ENCODE results near the gene CXorf66.
"Not testable (repeated sequence)": the region's sequence is repeated elsewhere in the genome, so short reads cannot be mapped to it uniquely, and the experiment has no call there.

Gene CXorf66

GRCh38 chrX:139930401-139930800 lies 34.9 kb downstream of the CXorf66 start:
- no peak for DNase-seq (ENCODE audit: low read depth in 2 of 2, low spot score in 1 of 2)

GRCh38 chrX:139929876-139930275 lies 35.4 kb downstream of the CXorf66 start:
- no peak for DNase-seq (ENCODE audit: low read depth in 2 of 2, low spot score in 1 of 2)

- no peak for DNase-seq (ENCODE audit: low read depth in 2 of 2, low spot score in 1 of 2)
Measured at GRCh38 chrX:139924696-139925095, 40.6 kb downstream of the CXorf66 start.

GRCh38 chrX:139924069-139924695 lies 41.1 kb downstream of the CXorf66 start:
- DNase-seq (ENCODE audit: low read depth in 2 of 2, low spot score in 1 of 2) = no peak

GRCh38 chrX:139921142-139921541 lies 44.2 kb downstream of the CXorf66 start:
- not testable (repeated sequence) for DNase-seq (ENCODE audit: low read depth in 2 of 2, low spot score in 1 of 2)

- no peak for DNase-seq (ENCODE audit: low read depth in 2 of 2, low spot score in 1 of 2)
Measured at GRCh38 chrX:139920316-139920715, 45.0 kb downstream of the CXorf66 start.

- DNase-seq (ENCODE audit: low read depth in 2 of 2, low spot score in 1 of 2) = no peak
Measured at GRCh38 chrX:139914421-139914820, 50.9 kb downstream of the CXorf66 start.

- DNase-seq (ENCODE audit: low read depth in 2 of 2, low spot score in 1 of 2) = no peak
Measured at GRCh38 chrX:139909712-139910111, 55.6 kb downstream of the CXorf66 start.

GRCh38 chrX:139907078-139907477 lies 58.2 kb downstream of the CXorf66 start:
- DNase-seq (ENCODE audit: low read depth in 2 of 2, low spot score in 1 of 2) = no peak

- no peak for DNase-seq (ENCODE audit: low read depth in 2 of 2, low spot score in 1 of 2)
Measured at GRCh38 chrX:139905743-139906142, 59.6 kb downstream of the CXorf66 start.
